ENCODE measurements around the gene LAMC3. TPM values are rescaled to one million over a fixed set of nuclear protein-coding genes. Genes with fewer than 3 reads are reported as not detected.

Gene LAMC3
- total RNA-seq, 1 donor from 2014 or later = 0.22 TPM

DNA sequence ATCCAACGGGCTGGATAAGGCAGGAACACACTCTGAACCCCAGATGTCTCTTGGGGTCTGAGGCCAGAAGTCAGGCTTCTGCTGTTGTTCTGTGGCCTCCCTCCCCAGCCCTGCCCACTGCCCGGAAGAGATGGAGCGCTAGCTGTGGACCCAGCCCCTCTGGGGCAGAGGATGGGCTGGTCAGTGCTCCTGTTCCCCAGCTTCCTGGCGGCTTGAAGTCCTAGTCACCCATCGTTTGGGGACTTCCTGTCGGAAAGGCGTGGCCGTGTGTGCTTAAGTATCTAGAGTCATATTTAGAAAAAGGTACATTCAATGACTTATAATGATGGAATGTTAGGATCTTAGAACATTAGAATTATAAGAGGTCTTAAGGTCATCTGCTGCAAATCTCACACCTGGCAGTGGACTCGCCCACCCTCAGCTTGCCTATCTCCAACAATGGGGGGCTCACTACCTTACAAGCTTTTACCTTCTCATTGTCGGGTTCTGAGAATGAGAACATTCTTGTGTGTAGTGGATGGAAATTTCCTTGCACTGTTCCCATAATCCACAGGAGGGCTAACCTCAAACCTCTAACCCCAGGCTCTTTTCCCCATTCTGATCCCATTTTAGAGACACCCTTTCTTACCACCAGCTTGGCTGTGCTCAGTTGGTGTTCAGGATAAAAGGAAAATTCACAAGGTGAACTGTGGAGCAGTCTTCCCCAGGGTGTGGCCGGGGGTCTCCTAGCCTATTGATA lies 74.0 kb downstream of the LAMC3 start:
- ATAC-seq (no peak), DNase-seq (ENCODE audit: missing footprints) (no peak)
- intact Hi-C loops (cut with DNase I) = no loop called here

DNA sequence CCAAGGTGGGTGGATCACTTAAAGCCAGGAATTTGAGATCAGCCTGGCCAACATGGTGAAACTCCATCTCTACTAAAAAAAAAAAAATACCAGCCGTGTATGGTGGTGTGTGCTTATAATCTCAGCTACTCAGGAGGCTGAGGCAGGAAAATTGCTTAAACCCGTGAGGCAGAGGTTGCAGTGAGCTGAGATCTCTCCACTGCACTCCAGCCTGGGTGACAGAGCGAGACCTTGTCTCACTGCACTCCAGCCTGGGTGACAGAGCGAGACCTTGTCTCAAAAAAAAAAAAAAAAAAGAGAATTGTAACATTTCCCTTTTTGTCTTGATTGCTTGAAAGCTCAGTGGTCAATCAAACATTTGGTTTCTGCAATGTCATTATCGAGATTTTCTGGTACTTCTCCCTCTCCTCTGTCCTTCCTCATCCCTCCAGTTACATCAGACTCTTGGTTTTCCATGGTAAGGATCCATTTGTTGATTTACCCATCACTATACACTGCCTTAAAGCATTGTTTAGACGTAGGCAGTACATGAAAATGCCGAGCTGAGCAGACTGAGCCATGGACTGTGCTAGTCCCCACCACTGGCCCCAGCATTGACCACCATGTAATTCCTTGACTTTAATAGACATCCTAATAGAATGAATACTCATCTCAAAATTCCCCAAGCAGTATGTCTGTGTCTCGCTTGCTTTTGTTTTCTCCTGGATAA lies 75.8 kb downstream of the LAMC3 start:
- no peak for DNase-seq (ENCODE audit: missing footprints)
- intact Hi-C loops (cut with DNase I) = no loop called here
- no peak for ATAC-seq

DNA sequence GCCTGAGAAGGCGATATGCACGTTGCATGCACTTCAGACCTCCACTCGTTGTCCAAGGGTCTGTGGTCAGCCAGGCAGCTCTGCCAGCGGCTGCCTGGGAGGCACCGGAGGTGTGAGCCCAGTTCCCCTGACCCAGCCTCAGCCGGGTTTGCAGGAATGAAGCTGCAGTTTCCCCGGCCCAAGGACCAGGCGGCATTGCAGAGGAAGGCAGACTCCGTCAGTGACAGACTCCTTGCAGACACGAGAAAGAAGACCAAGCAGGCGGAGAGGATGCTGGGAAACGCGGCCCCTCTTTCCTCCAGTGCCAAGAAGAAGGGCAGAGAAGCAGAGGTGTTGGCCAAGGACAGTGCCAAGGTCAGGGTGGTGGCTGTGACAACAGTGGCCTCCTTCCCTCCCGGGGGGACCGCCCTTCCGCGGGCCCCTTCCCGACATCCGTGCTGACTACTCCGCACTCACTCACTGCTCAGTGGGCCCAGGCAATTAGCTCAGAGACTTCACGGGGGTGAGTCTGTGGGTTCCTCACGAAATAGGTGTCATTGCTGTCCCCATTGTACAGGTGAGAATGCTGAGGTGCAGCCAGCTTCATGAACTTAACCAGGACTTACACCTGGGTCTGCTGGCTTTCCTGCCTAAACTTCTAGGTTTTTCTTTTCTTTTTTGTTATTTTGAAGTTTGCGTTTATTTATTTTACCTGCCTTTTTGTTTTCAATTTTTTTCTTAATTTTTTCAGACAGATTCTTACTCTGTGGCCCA lies 76.6 kb downstream of the LAMC3 start:
- intact Hi-C loops (cut with DNase I) = no loop called here
- DNase-seq (ENCODE audit: missing footprints) (no peak), ATAC-seq (no peak)

DNA sequence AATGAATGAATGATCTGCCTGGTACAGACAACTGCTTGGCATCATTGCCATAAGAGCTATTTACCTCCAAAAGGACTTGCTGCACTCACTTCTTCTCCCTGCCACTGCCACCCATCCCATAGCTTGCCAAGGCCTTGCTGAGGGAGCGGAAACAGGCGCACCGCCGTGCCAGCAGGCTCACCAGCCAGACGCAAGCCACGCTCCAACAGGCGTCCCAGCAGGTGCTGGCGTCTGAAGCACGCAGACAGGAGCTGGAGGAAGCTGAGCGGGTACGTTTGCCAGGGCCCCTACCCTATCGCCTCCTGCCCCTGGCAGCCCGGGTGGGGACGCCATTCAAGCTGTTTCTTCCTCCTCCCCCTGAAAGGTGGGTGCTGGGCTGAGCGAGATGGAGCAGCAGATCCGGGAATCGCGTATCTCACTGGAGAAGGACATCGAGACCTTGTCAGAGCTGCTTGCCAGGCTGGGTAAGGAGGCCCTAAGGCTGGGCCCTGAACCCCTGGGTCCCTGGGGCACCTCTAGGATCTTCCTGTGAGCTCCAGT lies 78.5 kb downstream of the LAMC3 start:
- intact Hi-C loops (cut with DNase I) = no loop called here
- no peak for ATAC-seq
- no peak for DNase-seq (ENCODE audit: missing footprints)

DNA sequence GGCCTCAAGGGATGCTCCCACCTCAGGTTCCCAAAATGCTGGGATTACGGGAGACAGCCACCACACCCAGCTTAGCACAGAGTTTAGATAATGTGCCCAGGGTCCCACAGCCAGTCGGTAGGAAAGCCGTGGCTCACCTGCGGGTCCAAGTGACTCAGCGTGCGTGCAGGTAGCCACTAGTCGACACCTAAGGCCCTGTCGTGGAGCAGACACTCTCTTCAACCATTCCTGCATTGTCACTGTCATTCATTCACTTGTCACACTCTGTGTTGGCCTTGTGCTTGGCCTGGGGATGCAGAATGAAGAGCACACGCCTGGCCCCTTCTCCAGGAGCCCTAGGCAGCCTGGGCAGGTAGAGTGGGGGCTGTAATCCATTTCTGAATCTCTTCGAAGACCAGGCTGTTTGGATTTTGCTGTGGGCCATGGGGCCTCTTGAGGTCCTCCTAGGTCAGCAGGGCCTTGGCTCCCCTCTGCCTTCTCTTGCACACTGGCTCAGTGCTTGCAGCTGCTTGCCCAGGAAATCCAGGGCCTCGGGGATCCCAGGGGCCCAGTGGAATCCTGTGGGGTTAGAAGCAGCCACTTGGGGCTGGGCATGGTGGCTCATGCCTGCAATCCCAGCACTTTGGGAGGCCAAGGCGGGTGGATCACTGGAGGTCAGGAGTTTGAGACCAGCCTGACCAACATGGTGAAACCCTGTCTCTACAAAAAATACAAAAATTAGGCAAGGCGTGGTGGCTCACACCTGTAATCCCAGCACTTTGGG lies 81.2 kb downstream of the LAMC3 start:
- DNase-seq (ENCODE audit: missing footprints) (no peak), ATAC-seq (no peak)
- intact Hi-C loops (cut with DNase I) = no loop called here

DNA sequence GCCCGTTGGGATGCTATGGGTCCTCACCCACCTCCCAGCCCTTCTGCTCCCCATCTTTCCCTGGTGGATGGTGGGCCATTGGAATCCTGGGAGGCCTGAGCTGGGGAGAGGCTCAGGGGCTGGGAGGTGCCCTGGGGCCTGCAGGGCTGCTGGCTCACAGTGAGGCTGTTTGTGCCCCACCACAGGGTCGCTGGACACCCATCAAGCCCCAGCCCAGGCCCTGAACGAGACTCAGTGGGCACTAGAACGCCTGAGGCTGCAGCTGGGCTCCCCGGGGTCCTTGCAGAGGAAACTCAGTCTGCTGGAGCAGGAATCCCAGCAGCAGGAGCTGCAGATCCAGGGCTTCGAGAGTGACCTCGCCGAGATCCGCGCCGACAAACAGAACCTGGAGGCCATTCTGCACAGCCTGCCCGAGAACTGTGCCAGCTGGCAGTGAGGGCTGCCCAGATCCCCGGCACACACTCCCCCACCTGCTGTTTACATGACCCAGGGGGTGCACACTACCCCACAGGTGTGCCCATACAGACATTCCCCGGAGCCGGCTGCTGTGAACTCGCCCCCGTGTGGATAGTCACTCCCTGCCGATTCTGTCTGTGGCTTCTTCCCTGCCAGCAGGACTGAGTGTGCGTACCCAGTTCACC lies 82.5 kb downstream of the LAMC3 start:
- ATAC-seq (no peak), DNase-seq (ENCODE audit: missing footprints) (no peak)
- intact Hi-C loops (cut with DNase I) = no loop called here

DNA sequence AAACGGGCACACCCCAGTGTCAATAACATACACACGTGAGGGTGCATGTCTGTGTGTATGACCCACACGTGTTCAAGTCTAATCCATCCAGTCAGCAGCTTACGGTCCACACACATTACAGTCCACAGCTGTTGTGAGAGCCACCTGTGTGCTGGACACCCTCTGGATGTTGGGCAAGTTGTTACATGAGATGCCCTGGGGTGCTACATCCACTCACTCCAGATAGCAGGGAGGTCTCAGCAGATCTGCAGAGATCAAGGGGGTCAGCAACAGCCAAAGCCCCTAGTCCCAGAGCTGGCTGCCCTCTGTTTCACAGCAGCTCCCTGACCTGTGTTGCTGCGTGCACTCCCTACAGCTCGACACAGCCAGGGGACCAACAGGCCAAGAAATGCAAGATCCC lies 83.1 kb downstream of the LAMC3 start:
- no peak for ATAC-seq

DNA sequence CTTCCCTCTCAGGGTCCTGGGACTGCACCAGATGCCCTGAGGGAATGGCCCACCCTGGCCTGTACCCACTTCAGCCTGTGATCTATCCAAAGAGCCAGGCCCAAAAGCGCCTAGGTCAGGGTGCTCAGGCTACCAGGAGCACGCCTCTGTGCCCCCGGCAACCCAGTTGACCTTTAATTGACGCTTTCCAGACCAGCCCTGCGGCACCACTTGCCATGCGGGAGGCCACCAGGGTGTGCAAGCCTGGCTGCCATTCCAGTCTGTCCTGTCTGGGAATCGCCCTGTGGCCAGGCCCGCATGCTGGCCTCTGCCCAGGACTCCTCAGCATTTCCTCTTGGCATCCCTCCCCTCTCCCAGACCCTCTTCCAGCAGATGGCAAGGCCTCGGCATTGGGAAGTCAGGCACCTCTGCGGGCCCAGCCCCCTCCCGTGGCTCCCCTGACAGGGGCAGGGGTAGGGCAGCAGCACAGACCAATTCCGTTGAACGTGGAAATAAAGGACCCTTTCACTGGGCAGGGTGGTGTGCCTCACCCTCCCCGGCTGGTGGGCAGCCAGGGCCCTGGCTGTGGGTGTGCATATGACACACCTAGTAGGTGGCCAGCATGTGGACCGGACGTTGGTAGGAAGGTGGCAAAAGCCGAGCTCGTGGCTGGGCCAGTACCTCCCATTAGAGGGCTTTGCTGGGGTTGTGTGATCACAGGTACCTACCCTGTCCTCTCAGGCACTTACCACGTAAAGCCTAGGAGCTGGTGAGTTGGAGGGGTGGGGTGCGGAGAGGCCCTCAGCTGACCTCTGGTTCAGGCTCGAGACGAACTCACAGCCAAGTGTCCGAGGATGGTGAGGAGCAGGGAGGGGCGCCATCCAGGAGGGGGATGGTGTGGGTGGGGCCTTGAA lies 83.8 kb downstream of the LAMC3 start:
- DNase-seq (ENCODE audit: missing footprints) (no peak), ATAC-seq (no peak)
- intact Hi-C loops (cut with DNase I) = no loop called here

More for the DNA sequence above, 83.1 kb downstream of the LAMC3 start:
- DNase-seq (ENCODE audit: missing footprints) = no peak
- intact Hi-C loops (cut with DNase I) = no loop called here

DNA sequence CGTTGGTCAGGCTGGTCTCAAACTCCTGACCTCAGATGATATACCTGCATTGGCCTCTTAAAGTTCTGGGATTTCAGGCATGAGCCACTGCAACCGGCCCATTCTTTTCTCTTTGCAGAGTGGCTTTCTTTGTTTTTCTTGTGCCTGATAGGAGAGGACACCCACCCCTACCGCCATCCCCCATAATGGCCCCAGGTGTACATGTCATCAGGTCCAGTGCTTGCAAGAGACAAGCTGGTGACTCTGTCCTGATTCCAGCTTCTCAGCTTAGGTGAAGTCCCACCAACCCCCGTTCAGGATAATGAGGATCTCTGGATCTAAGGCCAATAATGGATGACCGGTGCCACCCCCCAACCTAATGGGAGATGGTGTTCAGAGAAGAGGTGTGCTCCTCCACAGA lies 85.0 kb downstream of the LAMC3 start:
- ATAC-seq (no peak), DNase-seq (ENCODE audit: missing footprints) (no peak)
- intact Hi-C loops (cut with DNase I) = no loop called here

DNA sequence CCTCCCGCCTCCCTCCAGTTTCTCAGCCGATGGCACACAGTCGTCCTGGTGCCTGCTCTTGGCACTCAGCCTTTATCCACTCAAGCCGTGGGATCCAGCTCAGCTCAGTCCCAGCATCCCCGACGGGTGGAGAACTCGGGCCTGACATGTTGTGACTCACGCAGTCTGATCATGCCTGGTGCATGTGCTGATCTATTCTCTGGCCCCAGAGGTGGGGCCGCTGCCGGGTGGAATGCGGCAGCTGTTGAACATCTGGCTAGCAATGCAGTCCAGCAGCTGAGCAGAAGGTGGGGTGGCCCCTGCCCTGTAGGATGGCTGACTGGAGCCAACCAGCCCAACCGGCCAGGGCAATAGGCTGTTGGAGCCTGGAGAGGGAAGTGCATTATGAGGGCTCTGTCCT lies 85.6 kb downstream of the LAMC3 start:
- intact Hi-C loops (cut with DNase I) = no loop called here

DNA sequence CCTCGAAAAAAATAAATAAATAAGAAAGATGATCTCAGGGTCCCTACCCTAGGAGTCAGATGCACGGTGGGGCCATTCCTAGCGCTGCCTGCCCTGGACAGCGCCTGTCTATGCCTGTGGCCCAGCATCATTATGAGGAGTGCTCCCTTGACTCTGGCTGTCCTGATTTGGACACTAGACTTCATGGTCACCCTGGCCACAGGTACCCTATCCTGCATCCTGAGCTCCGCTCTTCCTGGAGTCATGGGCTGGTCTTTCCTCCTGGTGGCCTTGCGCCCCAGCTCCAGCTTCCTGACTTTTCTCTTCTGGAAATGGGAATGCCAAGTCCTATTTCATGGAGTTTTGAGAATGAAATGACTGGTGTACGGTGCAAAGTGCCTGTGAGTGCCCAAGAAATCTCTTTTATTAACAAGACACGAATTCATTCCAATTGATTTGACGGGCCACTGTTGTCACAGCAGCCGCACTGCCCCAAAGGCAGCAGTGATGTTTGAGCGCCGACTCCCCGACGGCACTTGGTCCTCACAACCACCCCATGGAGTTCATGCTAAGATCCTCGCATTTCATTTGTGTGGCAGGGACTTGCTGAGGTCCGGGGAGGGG lies 86.8 kb downstream of the LAMC3 start:
- ATAC-seq = peak; percentile 5
- intact Hi-C loops (cut with DNase I) = no loop called here
- no peak for DNase-seq (ENCODE audit: missing footprints)

More for the DNA sequence above, 85.6 kb downstream of the LAMC3 start:
- ATAC-seq = peak; percentile 72
- no peak for DNase-seq (ENCODE audit: missing footprints)

DNA sequence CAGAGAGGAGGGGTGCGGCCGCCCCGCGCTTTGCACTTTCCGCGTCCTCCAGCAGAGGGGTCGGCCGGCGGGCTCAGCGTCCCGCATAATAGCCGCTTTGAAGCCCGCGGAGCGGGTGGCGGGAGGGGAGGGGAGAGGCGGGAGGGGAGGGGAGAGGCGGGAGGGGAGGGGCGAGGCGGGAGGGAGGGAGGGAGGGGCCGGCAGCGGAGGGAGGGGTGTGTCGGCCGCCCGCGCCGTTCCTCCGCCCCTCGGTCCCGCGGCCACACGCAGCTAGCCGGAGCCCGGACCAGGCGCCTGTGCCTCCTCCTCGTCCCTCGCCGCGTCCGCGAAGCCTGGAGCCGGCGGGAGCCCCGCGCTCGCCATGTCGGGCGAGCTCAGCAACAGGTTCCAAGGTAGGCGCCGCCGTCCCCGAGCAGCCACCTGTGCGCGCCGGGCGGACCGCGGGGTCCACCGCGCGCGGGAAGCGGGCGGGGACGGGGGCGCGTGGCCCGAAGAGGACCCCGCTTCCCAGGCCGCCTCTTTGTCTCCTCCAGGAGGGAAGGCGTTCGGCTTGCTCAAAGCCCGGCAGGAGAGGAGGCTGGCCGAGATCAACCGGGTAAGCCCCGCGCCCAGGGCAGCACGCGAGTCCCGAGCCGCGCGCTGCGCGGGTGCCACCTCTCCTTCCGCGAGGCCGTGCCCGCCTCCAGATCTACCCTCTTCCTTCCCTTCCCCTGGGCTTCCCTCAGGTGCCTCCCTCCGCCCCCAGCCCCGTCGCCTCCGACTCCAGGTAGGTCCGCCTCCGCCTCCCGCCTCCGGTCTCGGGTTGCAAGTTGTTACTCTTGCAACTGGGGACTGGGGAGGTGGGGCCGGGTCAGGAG lies 87.5 kb downstream of the LAMC3 start, which contains the start of gene AIF1L:
AIF1L (plus strand) TSS at position 263 of the 857 bp plus-strand sequence; CDS start at position 362, 99 bp downstream.
- ATAC-seq = peak; percentile 44
- DNase-seq (ENCODE audit: missing footprints) = peak; percentile 68
- intact Hi-C loops (cut with DNase I) = no loop called here

DNA sequence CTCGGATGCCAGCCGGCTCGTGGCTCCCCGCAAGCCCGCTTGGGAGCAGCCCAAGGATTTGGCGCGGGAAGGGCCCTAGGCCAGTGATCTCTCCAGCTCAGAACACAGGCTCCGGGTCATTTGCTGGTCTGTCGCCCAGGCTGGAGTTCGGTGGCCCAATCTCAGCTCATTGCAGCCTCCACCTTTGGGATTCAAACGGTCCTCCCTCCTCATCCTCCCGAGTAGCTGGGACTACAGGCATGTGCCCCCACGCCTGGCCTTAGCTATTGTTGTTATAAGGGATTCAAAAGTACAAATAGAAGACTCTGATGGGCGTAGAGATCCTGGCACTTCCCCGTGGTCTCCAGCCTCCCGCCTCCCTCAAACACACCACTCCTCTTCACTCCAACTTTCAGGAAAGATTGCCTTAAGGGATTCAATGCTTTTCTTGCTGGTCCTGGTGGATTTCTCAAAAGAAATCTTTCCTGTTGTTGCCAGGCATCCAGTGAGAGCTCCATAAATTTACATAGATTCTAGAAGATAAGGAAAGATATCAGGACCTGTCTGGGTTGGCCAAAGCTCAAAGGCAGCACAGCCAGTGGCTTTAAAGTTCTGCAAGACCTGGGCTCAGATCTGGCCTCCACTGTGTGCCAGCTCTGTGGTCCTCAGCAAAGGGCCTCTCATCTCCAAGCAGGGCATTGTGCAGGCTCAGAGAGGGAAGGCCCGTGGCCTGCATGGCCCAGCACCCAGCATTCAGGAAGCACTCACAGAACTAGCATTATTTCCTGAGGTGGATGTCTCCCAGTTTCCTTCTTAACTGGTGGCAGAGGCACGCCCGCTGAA lies 88.4 kb downstream of the LAMC3 start:
- intact Hi-C loops (cut with DNase I) = no loop called here
- DNase-seq (ENCODE audit: missing footprints) (no peak), ATAC-seq (no peak)

DNA sequence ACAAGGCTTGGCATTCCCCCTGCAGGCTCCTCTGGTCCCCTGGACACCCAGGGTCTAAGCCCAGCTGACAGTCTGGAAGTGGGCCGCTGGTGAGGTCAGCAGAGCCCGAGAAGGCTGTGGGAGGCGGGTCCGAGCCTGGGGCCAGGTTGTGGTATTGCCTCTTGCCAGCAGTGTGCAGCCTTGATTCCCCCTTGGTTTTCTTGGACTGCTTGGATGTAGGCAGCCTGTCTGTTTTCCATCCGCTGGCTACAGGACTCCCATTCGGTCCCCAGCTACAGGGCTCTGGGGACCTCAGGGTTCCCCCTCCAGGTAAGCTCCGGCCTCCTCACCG lies 88.9 kb downstream of the LAMC3 start:
- no peak for DNase-seq (ENCODE audit: missing footprints)
- peak; percentile 16 for ATAC-seq
- intact Hi-C loops (cut with DNase I) = no loop called here

DNA sequence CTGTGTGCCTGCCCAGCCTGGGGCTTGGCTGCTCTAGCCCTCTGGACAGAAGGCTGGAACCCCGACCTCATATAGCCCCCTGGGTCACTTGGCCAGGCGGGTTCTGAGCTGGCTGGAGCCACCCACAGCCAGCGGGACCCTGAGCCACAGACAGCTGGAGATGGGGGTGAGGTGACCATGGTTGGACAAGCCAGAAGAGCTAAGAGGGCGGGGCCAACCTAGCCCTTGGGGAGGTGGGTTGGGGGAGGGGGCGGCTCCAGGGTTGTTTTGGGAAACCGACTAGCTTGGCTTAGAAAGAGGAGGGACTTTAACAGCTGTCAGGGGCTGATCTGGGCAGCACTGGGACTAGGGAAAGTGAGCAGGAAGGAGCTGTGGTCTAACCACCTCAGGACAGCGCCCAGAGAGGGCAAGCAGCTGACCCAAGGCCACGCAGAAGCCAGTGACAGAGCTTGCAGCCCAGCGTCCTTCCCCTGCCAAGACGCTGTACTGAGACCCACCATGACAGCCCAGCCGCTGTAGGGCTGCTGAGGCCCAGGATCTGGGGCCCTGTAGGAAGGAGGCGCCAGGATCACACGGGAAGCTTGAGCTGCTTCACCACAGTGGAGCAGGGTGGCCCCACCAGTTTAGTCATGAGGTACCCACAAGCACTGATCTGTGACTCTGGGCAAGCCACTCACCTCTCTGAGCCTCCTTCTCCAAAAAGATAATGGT lies 89.6 kb downstream of the LAMC3 start:
- intact Hi-C loops (cut with DNase I) = no loop called here

More for the DNA sequence above, 89.6 kb downstream of the LAMC3 start:
- ATAC-seq = no peak
- no peak for DNase-seq (ENCODE audit: missing footprints)

All from Right ventricle myocardium inferior (tissue), 1 donor.